Mucosa of descending colon (tissue), 3 donors: ENCODE data around the gene AUH. TPM values are rescaled to one million over a fixed set of nuclear protein-coding genes. Genes with fewer than 3 reads are reported as not detected.

Source experiments
- ATAC-seq: fragments of 200-7000 bp; cut with Tn5 transposase; one replicate; pipeline ENCODE4 v1.9.1; 2020; ENCODE audit warnings: mild to moderate bottlenecking, moderate library complexity
- DNase-seq, 3 donors: peaks; one replicate each; pipeline ENCODE4 v3.0.0-alpha.2; 2020
- H3K36me3 ChIP-seq: fragments of 200-600 bp; one replicate; pipeline ENCODE4 v1.8.0; 2021; ENCODE audit warnings: low read depth, mild to moderate bottlenecking
- H3K4me1 ChIP-seq: fragments of 200-600 bp; one replicate; pipeline ENCODE4 v1.8.0; 2021; ENCODE audit warnings: low read depth, mild to moderate bottlenecking
- H3K4me3 ChIP-seq: fragments of 200-600 bp; one replicate; pipeline ENCODE4 v1.8.0; 2021; ENCODE audit warnings: mild to moderate bottlenecking
- H3K9me3 ChIP-seq: fragments of 200-600 bp; one replicate; pipeline ENCODE4 v1.8.0; 2021; ENCODE audit warnings: mild to moderate bottlenecking
- intact Hi-C, 2 donors: fragments of 100-400 bp; cut with DNase I in 1 of 2; cut with micrococcal nuclease in 1 of 2; formaldehyde crosslinking; loops; one replicate each; pipeline versions ENCODE4 v1.11.0 to v1.11.1; 2022; cut with DNase I, micrococcal nuclease
- total RNA-seq, 3 donors: library from RNA; stranded (reverse); fragmentation: NEBNext Ultra II Directional in 2 of 3; extraction: Animal tissue kit (Norgen Biotek cat#: 25700) in 2 of 3; gene quantifications; one replicate each; pipeline versions ENCODE4 v1.2.1 to v1.2.4, GENCODE V29; 2021 to 2023
- TF ChIP-seq, protein P1 (sequence below): fragments of 200-600 bp; IDR thresholded peaks from one replicate; pipeline ENCODE4 v1.8.0; 2022; ENCODE audit warnings: antibody characterized with exemption, mild to moderate bottlenecking
- donor health status: DM: no; HTN: no; CAD: no; lungs with moderate emphysema.
- donor health status: DM: no; HTN: no; CAD: no.
- donor health status: DM: no; HTN: yes; CAD: no.

AUH gene
- total RNA-seq, 3 donors from 2014 or later, result 18.2 to 37.2 (median 26.6) TPM

DNA sequence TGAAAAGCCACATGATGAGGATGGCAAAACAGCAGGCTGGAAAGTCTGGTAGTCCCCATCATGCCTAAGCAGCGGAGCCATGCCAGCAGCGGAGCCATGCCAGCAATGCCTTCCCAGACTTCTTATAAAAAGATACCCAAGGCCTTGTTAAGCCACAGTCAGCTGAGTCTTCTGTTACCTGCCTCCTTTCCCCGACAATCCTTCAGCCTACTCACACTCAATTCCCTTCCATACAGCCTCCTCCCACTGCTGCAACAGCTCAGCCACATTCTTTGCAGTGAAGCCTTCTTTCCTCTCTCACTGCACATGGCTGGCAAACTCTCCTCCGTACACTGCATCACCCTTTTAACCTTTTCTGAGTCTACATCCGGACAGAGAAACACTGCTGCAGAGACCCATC, 114.9 kb downstream of the AUH start:
- TF ChIP-seq, protein P1, sequence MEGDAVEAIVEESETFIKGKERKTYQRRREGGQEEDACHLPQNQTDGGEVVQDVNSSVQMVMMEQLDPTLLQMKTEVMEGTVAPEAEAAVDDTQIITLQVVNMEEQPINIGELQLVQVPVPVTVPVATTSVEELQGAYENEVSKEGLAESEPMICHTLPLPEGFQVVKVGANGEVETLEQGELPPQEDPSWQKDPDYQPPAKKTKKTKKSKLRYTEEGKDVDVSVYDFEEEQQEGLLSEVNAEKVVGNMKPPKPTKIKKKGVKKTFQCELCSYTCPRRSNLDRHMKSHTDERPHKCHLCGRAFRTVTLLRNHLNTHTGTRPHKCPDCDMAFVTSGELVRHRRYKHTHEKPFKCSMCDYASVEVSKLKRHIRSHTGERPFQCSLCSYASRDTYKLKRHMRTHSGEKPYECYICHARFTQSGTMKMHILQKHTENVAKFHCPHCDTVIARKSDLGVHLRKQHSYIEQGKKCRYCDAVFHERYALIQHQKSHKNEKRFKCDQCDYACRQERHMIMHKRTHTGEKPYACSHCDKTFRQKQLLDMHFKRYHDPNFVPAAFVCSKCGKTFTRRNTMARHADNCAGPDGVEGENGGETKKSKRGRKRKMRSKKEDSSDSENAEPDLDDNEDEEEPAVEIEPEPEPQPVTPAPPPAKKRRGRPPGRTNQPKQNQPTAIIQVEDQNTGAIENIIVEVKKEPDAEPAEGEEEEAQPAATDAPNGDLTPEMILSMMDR, result no peak
- no peaks in the 10 kb centered on the region for H3K36me3 ChIP-seq
- intact Hi-C loops, result no loop called here
- peaks cover 4% of the 10 kb centered on the region for H3K4me1 ChIP-seq
- no peaks in the 10 kb centered on the region for H3K9me3 ChIP-seq
- no peak for DNase-seq
- H3K4me3 ChIP-seq, result no peak overlapping the region
- no peak for ATAC-seq

DNA sequence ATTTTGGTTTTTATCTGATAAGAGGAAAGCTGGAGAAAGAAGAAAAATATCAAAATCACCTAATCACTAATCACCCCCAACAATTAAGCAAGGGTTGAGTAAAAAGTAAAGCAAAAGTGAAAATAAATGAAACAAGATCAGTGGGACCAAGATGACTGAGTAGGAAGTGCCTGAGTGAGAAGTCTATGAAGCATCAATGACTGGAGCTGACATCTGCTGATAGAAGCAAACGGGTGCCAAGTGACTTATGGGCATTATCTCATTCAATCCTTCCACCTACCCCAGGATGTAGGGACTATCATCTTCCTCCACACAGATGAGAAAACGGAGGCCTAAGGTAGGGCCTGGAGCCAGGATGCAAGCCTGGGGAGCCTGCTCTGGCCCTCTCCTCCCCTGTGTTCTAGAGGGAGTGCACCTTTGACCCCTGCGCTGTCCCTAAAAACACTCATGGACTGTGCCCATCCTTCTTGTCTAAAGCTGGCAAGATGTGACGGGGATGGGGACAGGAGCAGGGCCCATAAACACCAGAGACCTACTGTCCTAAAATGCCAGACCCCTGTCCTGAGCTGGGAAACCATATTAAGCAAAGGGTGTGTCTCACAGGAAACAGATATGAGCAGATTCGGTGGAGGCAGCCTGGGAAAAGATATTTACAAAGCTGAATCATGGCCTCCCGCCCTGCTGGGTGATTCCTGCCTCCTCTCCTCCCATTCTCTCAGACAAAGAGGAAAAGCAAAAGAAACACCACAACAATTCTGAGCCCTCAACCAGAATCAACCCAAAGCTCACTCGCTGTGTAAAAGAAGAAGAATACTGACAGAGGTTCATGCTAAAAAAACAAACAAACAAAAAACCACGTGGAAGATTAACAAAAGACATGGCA, 116.0 kb downstream of the AUH start:
- Histone ChIP-seq H3K4me3 (no peak overlapping the region), H3K36me3 (no peaks in the 10 kb centered on the region), H3K9me3 (no peaks in the 10 kb centered on the region), H3K4me1 (peaks cover 4% of the 10 kb centered on the region)
- no peak for DNase-seq
- TF ChIP-seq, protein P1, result no peak
- intact Hi-C loops, result no loop called here
- peak; percentile 83 for ATAC-seq

DNA sequence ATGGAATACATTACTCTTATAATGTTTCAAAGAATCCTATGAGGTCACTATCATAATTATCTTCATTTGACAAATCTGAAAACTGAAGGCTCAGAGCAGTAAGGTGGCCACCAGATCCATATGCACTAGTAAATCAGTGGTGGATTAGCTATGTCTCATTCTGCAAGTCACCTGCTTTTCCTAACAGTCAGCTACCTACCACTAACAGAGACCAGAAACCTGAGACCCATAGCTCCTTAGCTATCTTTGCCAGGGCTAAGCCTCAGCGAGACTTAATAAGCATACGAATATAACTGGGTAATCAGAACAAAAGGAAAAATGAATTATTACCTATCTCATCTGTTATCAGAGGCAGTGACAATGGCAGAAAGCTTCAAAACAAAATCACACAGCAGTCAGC, 118.7 kb downstream of the AUH start:
- Histone ChIP-seq H3K4me1 (peaks cover 4% of the 10 kb centered on the region), H3K4me3 (no peak overlapping the region), H3K9me3 (no peaks in the 10 kb centered on the region), H3K36me3 (no peaks in the 10 kb centered on the region)
- TF ChIP-seq, protein P1, result no peak
- no peak for ATAC-seq
- intact Hi-C loops, result no loop called here
- DNase-seq, result no peak

DNA sequence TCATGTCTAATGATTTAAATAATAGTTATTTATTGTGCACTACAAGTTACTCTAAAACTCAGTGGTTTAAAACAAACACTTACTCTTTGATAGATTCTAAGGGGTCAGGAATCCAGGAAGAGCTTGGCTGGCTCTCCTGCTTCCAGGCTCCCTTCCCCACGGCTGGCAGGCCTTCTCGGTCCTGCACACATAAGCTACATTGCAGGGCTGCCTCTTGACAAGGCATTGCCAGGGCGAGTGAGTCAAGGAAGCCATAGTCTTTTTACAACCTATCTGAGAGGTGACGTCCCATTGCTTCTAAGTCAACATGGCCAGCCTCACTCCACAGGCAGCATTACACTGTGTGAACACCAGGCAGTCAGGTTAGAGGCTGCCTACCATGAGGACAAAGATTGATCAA, 119.8 kb downstream of the AUH start:
- no peak overlapping the region for H3K4me3 ChIP-seq
- H3K4me1 ChIP-seq, result peaks cover 4% of the 10 kb centered on the region
- ATAC-seq, result no peak
- DNase-seq, result no peak
- H3K36me3 ChIP-seq, result no peaks in the 10 kb centered on the region
- H3K9me3 ChIP-seq, result no peaks in the 10 kb centered on the region
- TF ChIP-seq, protein P1, result no peak
- intact Hi-C loops, result no loop called here

DNA sequence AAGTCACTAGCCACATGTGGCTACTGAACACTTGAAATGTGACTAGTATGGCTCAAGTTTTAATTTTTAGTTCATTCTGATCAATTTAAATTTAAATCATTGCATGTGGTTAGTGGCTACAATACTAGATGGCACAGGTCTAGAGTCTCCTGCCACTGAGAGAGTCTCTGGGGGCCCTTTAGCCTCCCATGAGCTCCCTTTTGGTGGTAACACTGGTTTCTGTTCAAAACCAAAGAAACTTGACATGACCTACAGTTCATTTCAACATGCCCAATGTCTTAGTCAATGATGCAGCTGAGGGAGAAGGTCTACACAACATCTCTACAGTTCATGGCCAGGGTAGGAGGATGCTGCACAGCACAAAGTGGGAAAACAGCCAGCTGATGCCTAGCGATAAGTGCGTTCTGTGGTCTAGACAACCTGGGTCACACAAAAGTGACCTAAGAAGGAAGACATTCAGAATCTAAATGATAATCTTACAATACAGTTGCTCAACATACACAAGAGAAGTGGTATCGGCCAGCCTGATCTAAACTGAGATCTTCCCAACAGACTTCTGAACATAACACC, 121.0 kb downstream of the AUH start:
- intact Hi-C loops, result no loop called here
- no peak for ATAC-seq

More for the DNA sequence above, 121.0 kb downstream of the AUH start:
- no peaks in the 10 kb centered on the region for H3K36me3 ChIP-seq
- DNase-seq, result no peak
- no peaks in the 10 kb centered on the region for H3K9me3 ChIP-seq
- no peaks in the 10 kb centered on the region for H3K4me1 ChIP-seq
- TF ChIP-seq, protein P1, result no peak
- no peak overlapping the region for H3K4me3 ChIP-seq
